D721Med (cell line): ENCODE measurements around the gene CHCHD3.

ENCODE experiments used
- DNase-seq: peaks from one replicate; pipeline ENCODE4 v3.0.0; 2011; ENCODE audit warnings: low spot score; ENCODE audit not compliant: insufficient read length
- FAIRE-seq: peaks from 2 replicates; lab custom pipeline; 2011; peaks lifted over from hg19 to GRCh38; lab: Jason Lieb, UNC
- TF ChIP-seq, protein P1 (sequence below): IDR thresholded peaks from 2 replicates; pipeline ENCODE4 v1.5.1; 2012; ENCODE audit warnings: mild to moderate bottlenecking, control low read depth; ENCODE audit not compliant: insufficient read depth; ENCODE audit errors: missing control alignments

The CHCHD3 gene

DNA sequence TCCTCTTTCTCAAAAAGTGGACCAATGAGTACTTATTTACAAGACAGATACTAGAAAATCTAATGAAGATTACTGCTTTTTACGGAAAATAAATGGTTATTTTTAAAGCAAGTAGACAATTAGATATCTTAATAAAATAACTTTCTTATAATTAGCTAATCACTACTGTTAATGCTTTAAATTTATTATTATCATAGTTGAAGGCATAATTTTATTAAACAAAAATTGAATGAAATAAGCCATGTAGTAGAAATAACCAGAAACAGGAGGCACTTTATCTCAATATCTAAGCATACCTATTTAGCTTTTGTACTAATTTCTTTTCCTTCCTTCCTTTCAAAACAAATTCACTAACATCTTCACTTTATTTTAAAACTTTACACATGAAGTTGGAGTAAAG lies 134.9 kb downstream of the CHCHD3 start:
- DNase-seq (no peak), FAIRE-seq (no peak)
- TF ChIP-seq, protein P1, sequence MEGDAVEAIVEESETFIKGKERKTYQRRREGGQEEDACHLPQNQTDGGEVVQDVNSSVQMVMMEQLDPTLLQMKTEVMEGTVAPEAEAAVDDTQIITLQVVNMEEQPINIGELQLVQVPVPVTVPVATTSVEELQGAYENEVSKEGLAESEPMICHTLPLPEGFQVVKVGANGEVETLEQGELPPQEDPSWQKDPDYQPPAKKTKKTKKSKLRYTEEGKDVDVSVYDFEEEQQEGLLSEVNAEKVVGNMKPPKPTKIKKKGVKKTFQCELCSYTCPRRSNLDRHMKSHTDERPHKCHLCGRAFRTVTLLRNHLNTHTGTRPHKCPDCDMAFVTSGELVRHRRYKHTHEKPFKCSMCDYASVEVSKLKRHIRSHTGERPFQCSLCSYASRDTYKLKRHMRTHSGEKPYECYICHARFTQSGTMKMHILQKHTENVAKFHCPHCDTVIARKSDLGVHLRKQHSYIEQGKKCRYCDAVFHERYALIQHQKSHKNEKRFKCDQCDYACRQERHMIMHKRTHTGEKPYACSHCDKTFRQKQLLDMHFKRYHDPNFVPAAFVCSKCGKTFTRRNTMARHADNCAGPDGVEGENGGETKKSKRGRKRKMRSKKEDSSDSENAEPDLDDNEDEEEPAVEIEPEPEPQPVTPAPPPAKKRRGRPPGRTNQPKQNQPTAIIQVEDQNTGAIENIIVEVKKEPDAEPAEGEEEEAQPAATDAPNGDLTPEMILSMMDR: no peak

- FAIRE-seq: no peak
- TF ChIP-seq, protein P1: no peak
- DNase-seq: no peak
Measured at GRCh38 chr7:132944774-132945173, 137.1 kb downstream of the CHCHD3 start.

DNA sequence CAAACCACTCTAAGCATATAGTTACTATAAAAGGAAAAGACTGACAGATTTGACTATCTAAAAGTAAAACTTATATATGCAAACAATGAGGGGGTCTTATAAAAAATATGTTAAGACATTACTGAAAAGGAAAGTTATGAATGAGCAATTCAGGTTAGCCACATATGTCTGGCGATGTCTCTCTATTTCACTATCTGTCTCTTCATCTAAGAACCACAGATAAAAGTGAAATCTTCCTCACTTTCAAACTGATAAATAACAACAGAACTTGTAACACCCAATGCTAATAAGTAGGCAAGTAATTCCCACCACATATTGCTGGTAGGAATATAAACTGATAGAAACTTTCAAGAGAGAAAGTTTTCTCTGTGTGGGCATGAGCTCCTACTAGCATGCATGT lies 138.2 kb downstream of the CHCHD3 start:
- DNase-seq (no peak), FAIRE-seq (no peak)
- TF ChIP-seq, protein P1: no peak

DNA sequence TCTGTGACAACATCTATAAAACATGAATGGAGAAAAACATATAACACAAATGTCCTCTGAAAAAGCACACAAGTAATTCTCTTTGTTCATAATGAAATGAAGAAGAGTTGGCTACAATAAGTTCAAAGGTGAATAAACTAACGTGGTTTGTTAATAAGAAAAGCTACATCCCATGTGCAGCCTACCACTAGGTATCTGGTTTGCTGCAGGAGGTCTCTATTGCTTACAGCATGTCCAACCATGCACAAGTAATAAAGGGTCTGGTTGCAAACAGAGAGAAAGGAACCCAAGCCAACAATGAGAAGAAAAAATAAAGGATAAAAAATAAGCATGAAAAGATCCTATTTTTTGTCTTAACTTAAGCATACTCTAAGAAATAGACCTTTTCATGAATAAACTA lies 139.2 kb downstream of the CHCHD3 start:
- FAIRE-seq: no peak
- TF ChIP-seq, protein P1: no peak

GRCh38 chr7:132941905-132942304 lies 140.0 kb downstream of the CHCHD3 start:
- TF ChIP-seq, protein P1: no peak
- FAIRE-seq: no peak
- DNase-seq: no peak

More for the DNA sequence above, 139.2 kb downstream of the CHCHD3 start:
- DNase-seq: no peak

GRCh38 chr7:132941428-132941827 lies 140.5 kb downstream of the CHCHD3 start:
- TF ChIP-seq, protein P1: no peak
- FAIRE-seq (no peak), DNase-seq (no peak)

GRCh38 chr7:132940084-132940483 lies 141.8 kb downstream of the CHCHD3 start:
- FAIRE-seq (no peak), DNase-seq (no peak)
- TF ChIP-seq, protein P1: no peak
